D721Med (cell line): ENCODE measurements around the gene TIAM2.

ENCODE experiments used
- DNase-seq: peaks from one replicate; pipeline ENCODE4 v3.0.0; 2011; ENCODE audit warnings: low spot score; ENCODE audit not compliant: insufficient read length
- FAIRE-seq: peaks from 2 replicates; lab custom pipeline; 2011; peaks lifted over from hg19 to GRCh38; lab: Jason Lieb, UNC
- TF ChIP-seq, protein P1 (sequence below): IDR thresholded peaks from 2 replicates; pipeline ENCODE4 v1.5.1; 2012; ENCODE audit warnings: mild to moderate bottlenecking, control low read depth; ENCODE audit not compliant: insufficient read depth; ENCODE audit errors: missing control alignments

The TIAM2 gene

GRCh38 chr6:155250701-155251381 lies 255.7 kb downstream of the TIAM2 start:
- FAIRE-seq (no peak), DNase-seq (no peak)
- TF ChIP-seq, protein P1, sequence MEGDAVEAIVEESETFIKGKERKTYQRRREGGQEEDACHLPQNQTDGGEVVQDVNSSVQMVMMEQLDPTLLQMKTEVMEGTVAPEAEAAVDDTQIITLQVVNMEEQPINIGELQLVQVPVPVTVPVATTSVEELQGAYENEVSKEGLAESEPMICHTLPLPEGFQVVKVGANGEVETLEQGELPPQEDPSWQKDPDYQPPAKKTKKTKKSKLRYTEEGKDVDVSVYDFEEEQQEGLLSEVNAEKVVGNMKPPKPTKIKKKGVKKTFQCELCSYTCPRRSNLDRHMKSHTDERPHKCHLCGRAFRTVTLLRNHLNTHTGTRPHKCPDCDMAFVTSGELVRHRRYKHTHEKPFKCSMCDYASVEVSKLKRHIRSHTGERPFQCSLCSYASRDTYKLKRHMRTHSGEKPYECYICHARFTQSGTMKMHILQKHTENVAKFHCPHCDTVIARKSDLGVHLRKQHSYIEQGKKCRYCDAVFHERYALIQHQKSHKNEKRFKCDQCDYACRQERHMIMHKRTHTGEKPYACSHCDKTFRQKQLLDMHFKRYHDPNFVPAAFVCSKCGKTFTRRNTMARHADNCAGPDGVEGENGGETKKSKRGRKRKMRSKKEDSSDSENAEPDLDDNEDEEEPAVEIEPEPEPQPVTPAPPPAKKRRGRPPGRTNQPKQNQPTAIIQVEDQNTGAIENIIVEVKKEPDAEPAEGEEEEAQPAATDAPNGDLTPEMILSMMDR: no peak

DNA sequence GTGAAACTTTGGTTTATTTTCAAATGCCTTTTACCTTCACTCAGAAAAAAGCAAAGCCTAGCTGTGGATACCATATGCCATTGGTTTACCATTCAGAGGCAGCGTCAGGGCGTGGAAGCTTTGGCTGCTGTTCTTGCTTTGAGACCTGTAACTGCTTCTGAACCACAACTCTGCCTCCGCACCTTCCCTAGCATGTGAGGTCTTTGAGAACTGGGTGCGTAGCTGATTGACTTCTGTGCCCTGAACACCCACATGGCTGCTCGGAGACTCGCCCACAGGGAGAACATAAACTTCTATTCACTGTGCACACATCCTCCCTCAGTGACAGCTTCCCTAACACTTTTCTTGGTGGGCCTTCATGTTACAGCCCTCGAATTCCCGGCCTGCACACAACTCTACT lies 257.5 kb downstream of the TIAM2 start:
- no peak for DNase-seq
- FAIRE-seq: no peak
- TF ChIP-seq, protein P1: no peak

DNA sequence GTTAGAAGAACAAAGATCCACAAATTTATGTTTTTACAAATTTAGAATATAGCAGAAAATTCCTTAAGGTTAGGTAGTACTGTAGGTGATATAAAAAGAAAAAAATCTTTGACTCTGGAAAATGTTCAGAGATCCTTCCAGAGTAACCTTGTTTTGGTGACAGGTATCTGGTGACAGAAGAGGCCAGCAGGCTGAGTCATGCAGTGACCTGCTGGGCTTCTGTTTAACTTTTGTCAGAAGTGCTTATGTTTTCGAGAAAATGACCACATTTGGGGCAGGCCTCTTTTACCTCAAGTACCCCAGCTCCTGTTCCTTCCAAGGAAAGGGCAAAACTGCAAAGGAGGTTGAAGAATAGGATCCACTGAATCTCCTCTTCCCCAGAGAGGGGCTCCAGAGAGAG lies 258.2 kb downstream of the TIAM2 start:
- DNase-seq (no peak), FAIRE-seq (no peak)
- TF ChIP-seq, protein P1: no peak

DNA sequence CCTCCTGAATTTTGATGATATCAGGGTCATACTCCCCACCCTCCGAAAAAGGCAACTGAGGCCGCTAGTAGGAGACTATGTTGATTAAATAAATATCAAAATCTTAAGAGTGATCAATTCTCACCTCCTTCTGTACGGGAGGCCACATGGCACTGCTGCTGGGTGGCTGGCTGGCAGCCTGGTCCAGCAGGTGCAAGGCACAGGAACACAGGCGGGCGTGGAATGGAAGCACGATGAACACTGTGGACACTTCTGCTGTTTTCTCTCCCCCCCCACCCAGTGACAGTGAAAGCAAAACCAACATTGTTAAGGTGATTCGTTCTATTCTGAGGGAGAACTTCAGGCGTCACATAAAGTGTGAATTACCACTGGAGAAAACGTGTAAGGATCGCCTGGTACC lies 259.0 kb downstream of the TIAM2 start:
- TF ChIP-seq, protein P1: no peak
- DNase-seq: no peak
- FAIRE-seq: no peak

GRCh38 chr6:155256122-155256795 lies 261.1 kb downstream of the TIAM2 start:
- DNase-seq: no peak
- TF ChIP-seq, protein P1: no peak
- no peak for FAIRE-seq

DNA sequence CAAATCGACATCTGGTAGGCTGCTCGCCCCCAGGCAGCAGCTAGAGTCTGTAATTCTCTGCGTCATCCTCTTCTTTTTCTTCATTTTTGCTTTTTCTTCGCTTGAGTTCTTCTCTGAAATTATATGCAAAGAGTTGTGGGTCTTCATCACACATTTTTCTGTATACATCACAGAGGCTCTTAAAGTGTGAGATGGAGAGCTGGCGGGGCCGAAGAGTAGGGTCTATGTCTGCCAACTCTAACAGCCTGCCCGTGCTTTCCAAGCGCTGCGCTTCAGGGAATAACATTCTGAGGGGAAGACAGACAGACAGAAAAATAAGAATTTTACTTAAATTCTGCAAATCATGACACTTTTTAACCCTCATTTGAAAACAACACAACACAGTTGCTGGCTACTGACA lies 262.7 kb downstream of the TIAM2 start:
- DNase-seq: no peak
- no peak for FAIRE-seq
- TF ChIP-seq, protein P1: no peak

- FAIRE-seq (no peak), DNase-seq (no peak)
Observed at GRCh38 chr6:155259204-155259603, 264.1 kb downstream of the TIAM2 start.

More at GRCh38 chr6:155259204-155259603, 264.1 kb downstream of the TIAM2 start:
- TF ChIP-seq, protein P1: no peak
